HG02938 (cell line): ENCODE results near the gene FADS1.

Experiments used
- ATAC-seq: cut with Tn5 transposase; IDR thresholded peaks from one replicate; pipeline ENCODE4 v1.9.1; 2021; ENCODE audit warnings: mild to moderate bottlenecking, moderate library complexity; ENCODE audit not compliant: unreplicated experiment

The FADS1 gene

GRCh38 chr11:61797263-61797944 lies 19.4 kb downstream of the FADS1 start:
- ATAC-seq, result no peak

- no peak for ATAC-seq
These were observed 20.8 kb downstream of the FADS1 start for GRCh38 chr11:61795876-61796526.

GRCh38 chr11:61795459-61795858 lies 21.3 kb downstream of the FADS1 start:
- no peak for ATAC-seq

GRCh38 chr11:61794579-61794978 lies 22.2 kb downstream of the FADS1 start:
- ATAC-seq, result no peak

GRCh38 chr11:61793829-61794204 lies 23.0 kb downstream of the FADS1 start:
- ATAC-seq, result no peak

GRCh38 chr11:61793083-61793828 lies 23.5 kb downstream of the FADS1 start:
- peak; percentile 18 for ATAC-seq

- ATAC-seq, result peak; percentile 75
These were observed 24.3 kb downstream of the FADS1 start, which contains the start of the genes FEN1 and TMEM258 for GRCh38 chr11:61792310-61793082. FEN1 (plus strand) TSS chr11:61792911; CDS start chr11:61795362, 2,451 bp downstream. TMEM258 (minus strand) TSS chr11:61792599; CDS start chr11:61792558, 41 bp downstream.

GRCh38 chr11:61791737-61792309 lies 25.0 kb downstream of the FADS1 start:
- peak; percentile 36 for ATAC-seq

GRCh38 chr11:61787928-61788491 lies 28.8 kb downstream of the FADS1 start:
- ATAC-seq, result no peak

GRCh38 chr11:61785837-61786402 lies 30.9 kb downstream of the FADS1 start:
- ATAC-seq, result no peak

GRCh38 chr11:61784506-61784805 lies 32.3 kb downstream of the FADS1 start:
- ATAC-seq, result no peak

- no peak for ATAC-seq
These were observed 32.9 kb downstream of the FADS1 start for GRCh38 chr11:61783717-61784505.

GRCh38 chr11:61782841-61783240 lies 34.0 kb downstream of the FADS1 start:
- no peak for ATAC-seq

GRCh38 chr11:61782299-61782698 lies 34.5 kb downstream of the FADS1 start:
- no peak for ATAC-seq

GRCh38 chr11:61781585-61781984 lies 35.2 kb downstream of the FADS1 start:
- ATAC-seq, result no peak

- ATAC-seq, result no peak
These were observed 36.1 kb downstream of the FADS1 start for GRCh38 chr11:61780581-61781162.

- ATAC-seq, result no peak
These were observed 36.9 kb downstream of the FADS1 start for GRCh38 chr11:61779666-61780525.
